Loucy (cell line): ENCODE results near the gene KRT4.

ENCODE experiments used
- H2AFZ ChIP-seq: fragments of 200-600 bp; sonication (generic); 2 replicates; pipeline ENCODE4 v1.6.0; 2016; ENCODE audit warnings: antibody characterized with exemption, mild to moderate bottlenecking, low read length, moderate library complexity
- H3F3A ChIP-seq: fragments of 200-600 bp; 2 replicates; pipeline ENCODE4 v1.6.0; 2016; ENCODE audit warnings: antibody characterized with exemption, low read depth, mild to moderate bottlenecking
- H3K27me3 ChIP-seq: fragments of 200-600 bp; sonication (generic); 2 replicates; pipeline ENCODE4 v1.6.1; 2014; ENCODE audit warnings: low read length, mild to moderate bottlenecking; ENCODE audit not compliant: insufficient read depth, poor library complexity, severe bottlenecking
- H3K36me3 ChIP-seq: fragments of 200-600 bp; sonication (generic); 2 replicates; pipeline ENCODE4 v1.6.1; 2016; ENCODE audit warnings: low read length; ENCODE audit not compliant: insufficient read depth
- H3K4me1 ChIP-seq: fragments of 200-600 bp; sonication (generic); 2 replicates; pipeline ENCODE4 v1.5.1; 2014; ENCODE audit warnings: low read length, mild to moderate bottlenecking; ENCODE audit not compliant: insufficient read depth, poor library complexity, severe bottlenecking
- H3K4me2 ChIP-seq: fragments of 200-600 bp; sonication (generic); 2 replicates; pipeline ENCODE4 v1.6.0; 2014; ENCODE audit warnings: antibody characterized with exemption, low read length, low read depth, mild to moderate bottlenecking; ENCODE audit not compliant: poor library complexity, severe bottlenecking
- H3K4me3 ChIP-seq: fragments of 200-600 bp; sonication (generic); 2 replicates; pipeline ENCODE4 v1.5.1; 2014; ENCODE audit warnings: low read length, mild to moderate bottlenecking, mixed read lengths; ENCODE audit not compliant: poor library complexity, severe bottlenecking
- H3K79me2 ChIP-seq: fragments of 200-600 bp; sonication (generic); 2 replicates; pipeline ENCODE4 v1.6.1; 2014; ENCODE audit warnings: low read length; ENCODE audit not compliant: insufficient read depth
- H3K9ac ChIP-seq: fragments of 200-600 bp; sonication (generic); 2 replicates; pipeline ENCODE4 v1.6.0; 2014; ENCODE audit warnings: mild to moderate bottlenecking, low read depth, low read length, moderate library complexity; ENCODE audit not compliant: poor library complexity, severe bottlenecking
- H3K9me2 ChIP-seq: fragments of 200-600 bp; sonication (generic); replicated peaks from 2 replicates; pipeline ENCODE4 v1.6.1; 2016; ENCODE audit warnings: low read depth, low read length, mixed read lengths
- H3K9me3 ChIP-seq: fragments of 200-600 bp; sonication (generic); 2 replicates; pipeline ENCODE4 v1.6.1; 2014; ENCODE audit warnings: mild to moderate bottlenecking, antibody characterized with exemption, low read length, low read depth; ENCODE audit not compliant: insufficient read depth
- H4K20me1 ChIP-seq: fragments of 200-600 bp; sonication (generic); 2 replicates; pipeline ENCODE4 v1.6.0; 2014; ENCODE audit warnings: antibody characterized with exemption, low read length, mild to moderate bottlenecking; ENCODE audit not compliant: insufficient read depth, poor library complexity, severe bottlenecking
- CTCF ChIP-seq: fragments of 200-600 bp; sonication (generic); conservative IDR thresholded peaks from 2 replicates; pipeline ENCODE4 v1.5.1; 2014; ENCODE audit warnings: mild to moderate bottlenecking, antibody characterized with exemption, low read length
- EZH2phosphoT487 ChIP-seq: fragments of 200-600 bp; IDR thresholded peaks from 2 replicates; pipeline ENCODE4 v1.6.1; 2018; ENCODE audit warnings: antibody characterized with exemption, mild to moderate bottlenecking, moderate library complexity, borderline replicate concordance

The KRT4 gene

DNA sequence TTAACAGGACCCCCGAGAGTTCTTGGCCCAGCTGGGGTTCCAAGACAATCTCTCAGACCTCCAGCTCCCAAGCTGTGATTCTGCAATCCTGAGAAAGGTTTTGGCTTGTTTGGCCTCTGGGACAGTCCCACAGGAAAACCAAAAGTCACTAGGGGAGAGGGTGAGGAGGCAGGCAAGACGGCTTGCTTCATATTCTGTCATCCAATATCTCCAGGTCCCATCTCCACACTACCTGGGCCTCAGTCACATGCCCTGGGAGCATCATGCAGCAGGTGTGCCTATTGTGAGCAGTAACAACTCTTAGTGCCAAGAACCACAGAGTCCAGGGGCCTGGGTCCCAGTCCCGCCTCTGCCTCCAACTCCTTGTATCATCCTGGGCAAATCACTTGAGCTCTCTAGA lies 18.5 kb upstream of the KRT4 start:
- H3K9me3 ChIP-seq = no peaks in the 10 kb centered on the region
- no peaks in the 10 kb centered on the region for H4K20me1 ChIP-seq
- no peaks in the 10 kb centered on the region for H3K27me3 ChIP-seq
- H3K4me2 ChIP-seq = no peak overlapping the region
- no peak overlapping the region for H2AFZ ChIP-seq
- no peaks in the 10 kb centered on the region for H3K79me2 ChIP-seq
- no peak for TF ChIP-seq CTCF
- TF ChIP-seq EZH2phosphoT487 = no peak
- H3K9ac ChIP-seq = no peak overlapping the region
- no peaks in the 10 kb centered on the region for H3F3A ChIP-seq
- H3K36me3 ChIP-seq = no peaks in the 10 kb centered on the region
- H3K4me1 ChIP-seq = peaks cover 21% of the 10 kb centered on the region
- H3K4me3 ChIP-seq = no peak overlapping the region
- H3K9me2 ChIP-seq = no peaks in the 10 kb centered on the region

DNA sequence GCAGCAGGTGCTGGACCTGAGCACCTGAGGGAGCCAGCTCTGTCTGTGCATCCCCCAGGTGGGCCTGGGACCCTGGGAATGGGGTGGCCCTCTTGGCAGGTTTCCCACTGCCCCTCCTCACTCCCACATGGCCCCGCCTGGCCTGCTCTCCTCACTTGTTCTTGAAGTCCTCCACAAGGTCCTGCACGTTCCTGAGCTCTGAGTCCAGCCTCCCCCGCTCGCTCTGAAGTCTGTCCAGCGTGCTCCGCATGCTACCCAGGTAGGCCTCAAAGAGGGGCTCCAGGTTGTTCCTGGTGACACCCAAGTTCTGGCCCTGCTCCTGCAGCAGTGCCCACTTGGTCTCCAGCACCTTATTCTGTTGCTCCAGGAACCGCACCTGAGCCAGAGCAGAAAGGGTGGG lies 17.3 kb upstream of the KRT4 start:
- H3K4me2 ChIP-seq = no peak overlapping the region
- no peaks in the 10 kb centered on the region for H3K9me2 ChIP-seq
- H2AFZ ChIP-seq = no peak overlapping the region
- H3K9ac ChIP-seq = no peak overlapping the region
- H3K79me2 ChIP-seq = no peaks in the 10 kb centered on the region
- H3K4me3 ChIP-seq = no peak overlapping the region
- no peaks in the 10 kb centered on the region for H4K20me1 ChIP-seq
- no peak for TF ChIP-seq EZH2phosphoT487
- TF ChIP-seq CTCF = no peak
- H3K27me3 ChIP-seq = no peaks in the 10 kb centered on the region
- peaks cover 14% of the 10 kb centered on the region for H3K4me1 ChIP-seq
- no peaks in the 10 kb centered on the region for H3F3A ChIP-seq
- H3K9me3 ChIP-seq = no peaks in the 10 kb centered on the region
- no peaks in the 10 kb centered on the region for H3K36me3 ChIP-seq

- H3K9me2 ChIP-seq = no peaks in the 10 kb centered on the region
- no peaks in the 10 kb centered on the region for H4K20me1 ChIP-seq
- no peaks in the 10 kb centered on the region for H3F3A ChIP-seq
- H3K9me3 ChIP-seq = no peaks in the 10 kb centered on the region
- no peaks in the 10 kb centered on the region for H3K36me3 ChIP-seq
- H3K9ac ChIP-seq = no peak overlapping the region
- no peak for TF ChIP-seq CTCF
- TF ChIP-seq EZH2phosphoT487 = no peak
- H3K4me2 ChIP-seq = no peak overlapping the region
- no peak overlapping the region for H2AFZ ChIP-seq
- H3K27me3 ChIP-seq = no peaks in the 10 kb centered on the region
- H3K79me2 ChIP-seq = no peaks in the 10 kb centered on the region
- H3K4me1 ChIP-seq = peaks cover 5% of the 10 kb centered on the region
- H3K4me3 ChIP-seq = no peak overlapping the region
Measured at GRCh38 chr12:52829986-52830770, 16.3 kb upstream of the KRT4 start.
